Panc1 (cell line): ENCODE data around the gene CEP131. TPM values are rescaled to one million over a fixed set of nuclear protein-coding genes. Genes with fewer than 3 reads are reported as not detected.

Experiments
- ATAC-seq: fragments of 200-7000 bp; cut with Tn5 transposase; 2 replicates; pipeline ENCODE4 v1.9.1; 2020; ENCODE audit warnings: mild to moderate bottlenecking, moderate library complexity
- BruUV-seq: library from RNA; stranded (reverse); fragments of 400-500 nt; replicated peaks from 2 replicates; lab custom pipeline; 2021; lab: Mats Ljungman, UMichigan
- CTCF ChIA-PET: fragments of 300-600 bp; sonication (Branson Sonifier 250); formaldehyde crosslinking; loops from one replicate; lab custom pipeline; 2022; ENCODE audit warnings: antibody characterized with exemption; lab: Charles Lee
- POLR2A ChIA-PET: fragments of 300-600 bp; sonication (Branson Sonifier 250); formaldehyde crosslinking; loops from one replicate; lab custom pipeline; 2022; ENCODE audit warnings: antibody characterized with exemption; lab: Charles Lee
- DNase-seq: peaks from one replicate; pipeline ENCODE4 v3.0.0-alpha.2; 2010; ENCODE audit warnings: low read depth, low spot score
- H3K27ac ChIP-seq: 2 replicates; pipeline ENCODE4 v1.5.1; 2011; ENCODE audit warnings: mild to moderate bottlenecking, low read length, inconsistent platforms
- H3K27me3 ChIP-seq: fragments of 200-500 bp; sonication (Bioruptor generic); 2 replicates; pipeline ENCODE4 v1.6.0; 2014; ENCODE audit warnings: low read length, inconsistent platforms; ENCODE audit not compliant: control insufficient read depth, insufficient read depth
- H3K36me3 ChIP-seq: fragments of 200-500 bp; sonication (Bioruptor generic); 2 replicates; pipeline ENCODE4 v1.5.1; 2014; ENCODE audit warnings: inconsistent platforms, mild to moderate bottlenecking, low read length, moderate library complexity; ENCODE audit not compliant: control insufficient read depth, insufficient read depth
- H3K4me1 ChIP-seq: 2 replicates; pipeline ENCODE4 v1.5.1; 2011; ENCODE audit warnings: inconsistent platforms, mild to moderate bottlenecking, low read length, moderate library complexity; ENCODE audit not compliant: control insufficient read depth, insufficient read depth
- H3K4me3 ChIP-seq, 2 experiments: 2 replicates each; pipeline ENCODE4 v1.5.1; 2011 to 2012; ENCODE audit warnings: low read depth in 2 of 2, low read length in 2 of 2, mild to moderate bottlenecking in 2 of 2, inconsistent platforms in 1 of 2, moderate library complexity in 1 of 2
- H3K9me3 ChIP-seq: fragments of 200-500 bp; sonication (Bioruptor generic); 2 replicates; pipeline ENCODE4 v1.5.1; 2014; ENCODE audit warnings: low read depth, mild to moderate bottlenecking, inconsistent platforms, low read length, moderate library complexity; ENCODE audit not compliant: control insufficient read depth, insufficient read depth
- CTCF ChIP-seq: fragments of 450-650 bp; IDR thresholded peaks from 2 replicates; pipeline ENCODE4 v1.5.1; 2017; ENCODE audit warnings: mild to moderate bottlenecking
- POLR2AphosphoS5 ChIP-seq: IDR thresholded peaks from 2 replicates; pipeline ENCODE4 v1.6.1; 2012; ENCODE audit warnings: mild to moderate bottlenecking, low read depth, low read length, moderate library complexity
- SIN3A ChIP-seq: IDR thresholded peaks from 2 replicates; pipeline ENCODE4 v1.6.1; 2012; ENCODE audit warnings: low read depth, mild to moderate bottlenecking, low read length, moderate library complexity, borderline replicate concordance; ENCODE audit not compliant: insufficient read depth
- TCF7L2 ChIP-seq: IDR thresholded peaks from 2 replicates; pipeline ENCODE4 v1.6.1; 2011; ENCODE audit warnings: mild to moderate bottlenecking, low read depth, low read length, inconsistent platforms
- in situ Hi-C: cut with HindIII; loops from 2 replicates; pipeline ENCODE4 v1.10.0; 2016; ENCODE audit warnings: low sequenced_read_pairs, low pct_unique_long_range_greater_than_20kb
- intact Hi-C: fragments of 100-400 bp; cut with micrococcal nuclease; formaldehyde crosslinking; loops from one replicate; pipeline ENCODE4 v1.10.0; 2022; ENCODE audit not compliant: unreplicated experiment
- total RNA-seq: library from RNA; stranded (reverse); gene quantifications from one replicate; pipeline ENCODE4 v1.2.1, GENCODE V29; 2021; ENCODE audit not compliant: unreplicated experiment
- TF ChIP-seq, protein P1 (sequence below), 2 experiments: IDR thresholded peaks; 2 replicates each; pipeline ENCODE4 v1.6.1; 2011 to 2012; ENCODE audit warnings: low read depth in 2 of 2, control low read depth in 1 of 2, low read length in 1 of 2, mild to moderate bottlenecking in 1 of 2, moderate library complexity in 1 of 2; ENCODE audit not compliant: insufficient read depth in 1 of 2

The CEP131 gene
- total RNA-seq, 1 experiment from 2014 or later = 26.0 TPM

GRCh38 chr17:81183807-81184206 is 39.0 kb downstream of the CEP131 start:
- intact Hi-C loops = loop anchor here (5.0 kb wide), 1 partner anchor 42 kb away; no protein-coding TSS in a partner anchor
- Histone ChIP-seq H3K36me3 (no peaks in the 10 kb centered on the region), H3K4me3 (no peak overlapping the region), H3K27me3 (no peaks in the 10 kb centered on the region), H3K4me1 (no peaks in the 10 kb centered on the region; the same call in 1 of the 2 replicates), H3K27ac (no peak overlapping the region), H3K9me3 (no peaks in the 10 kb centered on the region)
- in situ Hi-C loops = no loop called here
- DNase-seq (no peak), ATAC-seq (no peak)
- CTCF ChIA-PET = no interaction called here
- TF ChIP-seq TCF7L2 (no peak), POLR2AphosphoS5 (no peak), SIN3A (no peak), CTCF (no peak)
- TF ChIP-seq, protein P1, sequence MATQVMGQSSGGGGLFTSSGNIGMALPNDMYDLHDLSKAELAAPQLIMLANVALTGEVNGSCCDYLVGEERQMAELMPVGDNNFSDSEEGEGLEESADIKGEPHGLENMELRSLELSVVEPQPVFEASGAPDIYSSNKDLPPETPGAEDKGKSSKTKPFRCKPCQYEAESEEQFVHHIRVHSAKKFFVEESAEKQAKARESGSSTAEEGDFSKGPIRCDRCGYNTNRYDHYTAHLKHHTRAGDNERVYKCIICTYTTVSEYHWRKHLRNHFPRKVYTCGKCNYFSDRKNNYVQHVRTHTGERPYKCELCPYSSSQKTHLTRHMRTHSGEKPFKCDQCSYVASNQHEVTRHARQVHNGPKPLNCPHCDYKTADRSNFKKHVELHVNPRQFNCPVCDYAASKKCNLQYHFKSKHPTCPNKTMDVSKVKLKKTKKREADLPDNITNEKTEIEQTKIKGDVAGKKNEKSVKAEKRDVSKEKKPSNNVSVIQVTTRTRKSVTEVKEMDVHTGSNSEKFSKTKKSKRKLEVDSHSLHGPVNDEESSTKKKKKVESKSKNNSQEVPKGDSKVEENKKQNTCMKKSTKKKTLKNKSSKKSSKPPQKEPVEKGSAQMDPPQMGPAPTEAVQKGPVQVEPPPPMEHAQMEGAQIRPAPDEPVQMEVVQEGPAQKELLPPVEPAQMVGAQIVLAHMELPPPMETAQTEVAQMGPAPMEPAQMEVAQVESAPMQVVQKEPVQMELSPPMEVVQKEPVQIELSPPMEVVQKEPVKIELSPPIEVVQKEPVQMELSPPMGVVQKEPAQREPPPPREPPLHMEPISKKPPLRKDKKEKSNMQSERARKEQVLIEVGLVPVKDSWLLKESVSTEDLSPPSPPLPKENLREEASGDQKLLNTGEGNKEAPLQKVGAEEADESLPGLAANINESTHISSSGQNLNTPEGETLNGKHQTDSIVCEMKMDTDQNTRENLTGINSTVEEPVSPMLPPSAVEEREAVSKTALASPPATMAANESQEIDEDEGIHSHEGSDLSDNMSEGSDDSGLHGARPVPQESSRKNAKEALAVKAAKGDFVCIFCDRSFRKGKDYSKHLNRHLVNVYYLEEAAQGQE (IDR thresholded peaks at IDR 0.05; ENCODE audit: insufficient read depth in 1 of 2, low read depth in 2 of 2, low read length in 1 of 2) = no peak
- no TSS peak for BruUV-seq
- POLR2A ChIA-PET = no interaction called here

- POLR2A ChIA-PET = no interaction called here
- Histone ChIP-seq H3K27me3 (no peaks in the 10 kb centered on the region), H3K9me3 (no peaks in the 10 kb centered on the region), H3K4me3 (no peak overlapping the region), H3K36me3 (no peaks in the 10 kb centered on the region), H3K4me1 (no peaks in the 10 kb centered on the region; the same call in 1 of the 2 replicates), H3K27ac (no peak overlapping the region)
- intact Hi-C loops = loop anchor here (5.0 kb wide), 1 partner anchor 41 kb away; no protein-coding TSS in a partner anchor
- TF ChIP-seq POLR2AphosphoS5 = no peak
- no peak for TF ChIP-seq SIN3A
- no peak for TF ChIP-seq TCF7L2
- no peak for TF ChIP-seq CTCF
- TF ChIP-seq, protein P1 (IDR thresholded peaks at IDR 0.05; ENCODE audit: insufficient read depth in 1 of 2, low read depth in 2 of 2, low read length in 1 of 2) = no peak
- no TSS peak for BruUV-seq
- DNase-seq (no peak), ATAC-seq (no peak)
- CTCF ChIA-PET = no interaction called here
- in situ Hi-C loops = no loop called here
These were observed 39.4 kb downstream of the CEP131 start for GRCh38 chr17:81183316-81183715.
